ENCODE results near the gene SLC34A3.

SLC34A3 gene

GRCh38 chr9:137230705-137231371 is at the start of gene SLC34A3:
SLC34A3 (plus strand) TSS chr9:137230901; CDS start chr9:137231703, 802 bp downstream.
- no peak for DNase-seq

DNA sequence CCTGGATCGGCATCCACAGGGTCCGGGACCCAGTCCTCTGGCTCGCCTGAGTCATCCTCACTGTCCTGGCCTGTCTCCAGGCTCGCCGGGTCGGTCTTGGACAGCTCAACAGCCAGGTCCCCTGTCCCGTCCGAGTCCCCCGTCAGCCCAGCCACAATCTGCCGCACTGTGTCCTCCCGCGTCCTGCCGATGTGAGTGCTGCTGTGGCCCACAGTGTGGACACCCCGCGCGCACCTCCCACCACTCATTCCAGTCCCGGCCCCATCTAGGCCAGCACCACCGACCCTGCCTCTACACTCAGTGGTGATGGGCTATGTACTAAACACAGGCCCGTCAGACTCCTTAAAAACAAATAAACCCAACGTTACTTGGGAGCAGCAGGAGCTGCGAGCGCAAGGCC is 49.0 kb upstream of the SLC34A3 start:
- no peak for DNase-seq

GRCh38 chr9:137182836-137183235 is 47.9 kb upstream of the SLC34A3 start:
- no peak for DNase-seq

- no peak for DNase-seq
These were observed 46.6 kb upstream of the SLC34A3 start for GRCh38 chr9:137183980-137184595.

DNA sequence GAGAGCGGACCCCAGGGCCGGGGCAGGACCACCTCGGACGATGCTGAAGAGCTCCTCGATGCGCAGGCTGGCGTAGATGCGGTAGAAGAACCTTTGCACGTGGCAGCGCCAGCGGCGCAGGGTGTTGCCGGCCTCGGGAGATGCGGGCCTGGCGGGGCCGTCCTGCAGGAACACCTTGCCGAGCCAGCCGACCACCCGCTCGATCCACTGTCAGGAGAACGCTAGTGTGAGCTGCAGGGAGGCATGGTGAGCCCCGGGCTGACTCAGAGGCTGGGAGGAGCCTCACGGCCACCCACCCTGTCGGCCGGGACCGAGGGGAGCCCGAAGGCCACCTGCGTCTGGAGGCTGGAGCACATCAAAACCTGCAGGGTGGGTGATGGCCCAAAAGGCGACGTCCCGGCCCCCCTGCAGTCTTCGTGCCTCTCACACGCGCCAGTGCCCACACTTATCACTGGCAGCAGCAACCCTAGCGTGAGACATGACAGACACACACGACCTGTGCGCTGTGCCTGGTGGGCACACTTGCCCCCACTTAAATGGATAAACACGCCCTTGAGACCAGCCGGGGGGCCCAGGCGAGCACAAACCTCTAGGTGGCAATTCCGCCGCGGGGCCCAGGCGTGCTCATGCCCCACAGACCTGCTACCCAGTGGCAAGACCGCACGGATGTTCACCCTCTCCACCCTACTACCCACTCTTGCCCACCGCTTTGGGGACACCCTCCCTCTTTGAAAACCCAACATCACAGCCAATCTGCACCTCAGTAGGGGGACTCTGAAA is 45.6 kb upstream of the SLC34A3 start:
- DNase-seq = no peak

- no peak for DNase-seq
These were observed 44.8 kb upstream of the SLC34A3 start for GRCh38 chr9:137185921-137186320.

DNA sequence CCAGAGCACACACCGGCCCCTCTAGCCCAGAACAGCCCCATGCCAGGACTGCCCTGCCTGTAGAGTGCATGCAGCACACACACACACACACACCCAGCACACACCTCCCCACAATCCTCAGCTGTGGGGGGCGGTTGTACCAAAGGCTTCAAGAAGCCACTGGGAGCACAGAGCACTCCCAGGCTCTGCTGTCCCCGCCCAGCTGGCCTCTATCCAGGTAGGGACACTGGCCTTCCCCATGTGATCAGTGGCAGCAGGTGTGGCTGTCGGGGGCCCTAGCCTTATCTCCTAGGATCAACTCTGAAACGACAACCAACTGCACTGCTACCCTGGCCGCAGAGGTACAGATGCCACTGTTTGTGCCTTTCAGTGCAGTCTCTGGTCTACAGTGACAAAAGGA is 44.3 kb upstream of the SLC34A3 start:
- DNase-seq = no peak

DNA sequence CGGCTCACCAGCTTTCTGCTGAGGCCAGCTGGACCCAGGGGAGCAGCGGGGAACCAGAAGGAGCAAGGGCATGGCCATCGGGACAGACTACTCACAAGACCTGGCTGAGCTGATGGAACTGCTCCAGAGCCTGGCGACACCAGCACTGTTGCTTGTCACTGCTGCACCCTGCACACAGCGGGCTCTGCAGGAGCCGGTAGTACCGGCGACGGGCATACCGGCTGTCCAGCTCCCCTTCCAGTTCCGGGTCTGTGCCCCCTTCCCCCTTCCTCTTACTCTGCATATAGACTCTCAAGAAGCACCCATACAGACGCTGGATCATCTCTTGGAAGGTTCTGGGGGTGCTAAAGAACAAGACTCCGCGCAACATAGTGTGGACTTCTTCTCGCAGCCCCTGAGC is 43.3 kb upstream of the SLC34A3 start:
- no peak for DNase-seq

GRCh38 chr9:137188086-137188489 is 42.6 kb upstream of the SLC34A3 start:
- DNase-seq = no peak

- peak; percentile 95 for DNase-seq
These were observed 42.0 kb upstream of the SLC34A3 start, which contains the start of the genes ANAPC2 and SSNA1 for GRCh38 chr9:137188490-137189296. ANAPC2 (minus strand) TSS chr9:137188560; CDS start chr9:137188532, 28 bp downstream. SSNA1 (plus strand) TSS chr9:137188676; CDS start chr9:137188727, 51 bp downstream.

DNA sequence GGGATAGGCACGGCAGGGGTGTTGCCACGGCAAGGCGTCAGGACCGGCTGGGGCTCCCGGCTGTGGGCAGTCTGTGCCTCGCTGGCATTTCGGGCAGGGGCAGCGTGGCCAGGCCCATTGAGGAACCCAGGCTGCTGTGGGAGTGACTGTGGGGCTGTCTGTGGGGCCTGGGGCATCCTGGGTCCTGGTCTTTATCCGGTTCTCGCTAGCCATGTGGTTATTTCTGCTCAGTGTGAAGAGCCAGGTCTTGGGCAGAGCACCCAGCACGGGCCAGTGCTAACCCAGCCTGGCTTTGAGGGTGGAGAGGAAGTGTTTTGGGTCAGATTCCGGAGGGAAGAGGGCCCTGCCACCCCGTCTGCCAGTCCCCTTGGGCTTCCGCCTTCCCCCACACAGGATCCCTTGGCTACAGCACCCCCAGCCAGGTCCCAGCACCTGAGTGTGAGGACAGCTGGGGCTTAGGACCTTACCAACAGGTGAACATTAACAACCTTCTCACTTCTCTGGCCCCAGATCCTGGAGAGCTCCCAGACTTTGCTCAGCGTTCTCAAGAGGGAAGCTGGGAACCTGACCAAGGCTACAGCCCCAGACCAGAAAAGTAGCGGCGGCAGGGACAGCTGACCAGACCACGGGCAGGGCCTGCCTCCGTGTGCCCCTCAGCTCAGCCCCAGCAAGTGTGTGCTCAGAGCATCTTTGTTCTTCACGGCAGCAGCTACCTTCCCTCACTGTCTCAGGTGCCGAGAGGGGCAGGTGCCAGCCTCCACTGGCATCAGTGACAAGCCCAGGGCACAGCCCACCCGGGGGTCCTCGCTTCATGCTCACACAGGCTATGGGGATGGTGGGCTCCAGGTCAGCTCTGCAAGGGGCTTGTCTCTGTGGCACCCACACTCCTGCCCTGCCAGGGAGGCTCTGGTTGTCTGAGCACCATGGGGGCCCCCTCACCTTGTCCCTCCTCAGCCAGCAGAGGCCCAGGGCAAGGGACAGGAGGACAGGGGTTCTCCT is 41.1 kb upstream of the SLC34A3 start:
- no peak for DNase-seq

- no peak for DNase-seq
These were observed 40.3 kb upstream of the SLC34A3 start for GRCh38 chr9:137190315-137190856.

DNA sequence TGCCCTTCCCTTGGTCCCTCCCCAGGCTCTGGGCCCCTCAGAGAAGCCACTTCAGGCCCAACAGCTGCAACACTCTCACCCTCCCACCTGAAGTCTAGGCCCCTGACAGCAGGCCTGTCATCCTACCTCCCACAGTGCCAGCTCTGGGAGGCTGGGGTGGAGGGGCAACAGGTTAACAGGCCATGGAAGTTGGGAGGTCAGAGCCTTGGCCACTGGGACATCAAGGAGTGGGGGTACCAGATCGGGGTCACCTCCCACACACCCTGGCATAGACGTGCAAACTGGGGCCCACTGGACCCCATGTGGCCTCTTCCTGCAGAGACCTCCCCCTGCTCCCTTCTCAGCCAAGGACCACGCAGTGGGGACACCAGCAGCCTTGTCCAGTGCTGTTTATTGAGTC is 39.5 kb upstream of the SLC34A3 start:
- DNase-seq = no peak

- DNase-seq = no peak
These were observed 38.8 kb upstream of the SLC34A3 start for GRCh38 chr9:137191691-137192447.

DNA sequence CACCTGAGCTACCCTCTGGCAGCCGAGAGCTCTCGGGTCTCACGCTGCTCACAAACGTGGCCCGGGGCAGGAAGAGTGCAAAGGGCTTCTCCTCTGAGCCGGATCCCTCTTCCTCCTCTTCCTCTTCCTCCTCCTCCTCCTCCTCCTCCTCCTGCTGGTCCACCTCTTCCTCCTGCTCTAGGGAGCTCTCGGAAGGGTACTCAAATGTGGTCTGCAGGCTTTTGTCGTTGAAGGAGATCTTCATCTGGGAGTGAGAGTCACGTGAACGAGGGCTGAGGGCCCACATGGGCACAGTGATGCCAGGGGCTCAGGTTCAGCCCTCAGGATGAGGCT is 38.3 kb upstream of the SLC34A3 start:
- no peak for DNase-seq

DNA sequence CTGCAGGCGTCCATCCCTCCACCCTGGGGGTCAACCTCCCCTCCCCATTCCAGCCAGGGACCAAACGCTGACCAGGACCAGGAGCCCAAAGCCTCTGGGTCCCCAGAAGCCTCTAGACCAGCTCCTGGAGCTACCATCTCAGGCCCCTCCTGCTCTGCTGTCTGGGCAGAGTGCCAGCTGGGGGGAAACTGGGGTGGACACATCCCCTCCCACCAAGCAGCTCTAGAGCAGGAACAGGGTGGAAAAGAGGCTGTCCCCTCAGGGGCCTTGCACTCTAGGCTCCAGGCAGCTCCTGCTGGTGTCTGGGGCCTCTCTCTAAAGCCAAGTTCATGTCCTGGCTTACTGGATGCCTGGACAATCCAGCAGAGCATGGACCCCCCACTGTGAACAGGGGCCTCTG is 37.8 kb upstream of the SLC34A3 start:
- no peak for DNase-seq

- no peak for DNase-seq
These were observed 36.9 kb upstream of the SLC34A3 start for GRCh38 chr9:137193771-137194170.

DNA sequence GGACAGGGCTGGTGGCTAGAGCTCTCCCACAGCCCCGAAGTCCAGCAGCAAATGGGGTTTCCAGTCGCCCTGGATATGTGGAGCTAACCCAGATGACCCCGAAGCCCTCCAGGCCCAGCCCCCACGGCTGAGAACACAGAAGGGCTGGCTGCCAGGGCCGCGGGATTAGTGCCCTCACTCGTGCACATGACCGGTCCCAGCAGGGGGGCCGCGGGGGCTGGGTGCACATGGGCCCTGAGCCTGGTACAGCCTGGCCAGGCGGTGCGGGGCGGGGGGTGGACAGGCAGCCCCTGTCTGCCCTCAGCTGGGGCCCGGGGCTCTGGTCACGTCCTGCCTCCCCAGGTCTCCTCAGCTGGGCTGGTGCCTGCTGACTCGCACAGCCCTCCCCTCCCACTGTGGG is 36.3 kb upstream of the SLC34A3 start:
- DNase-seq = no peak

DNA sequence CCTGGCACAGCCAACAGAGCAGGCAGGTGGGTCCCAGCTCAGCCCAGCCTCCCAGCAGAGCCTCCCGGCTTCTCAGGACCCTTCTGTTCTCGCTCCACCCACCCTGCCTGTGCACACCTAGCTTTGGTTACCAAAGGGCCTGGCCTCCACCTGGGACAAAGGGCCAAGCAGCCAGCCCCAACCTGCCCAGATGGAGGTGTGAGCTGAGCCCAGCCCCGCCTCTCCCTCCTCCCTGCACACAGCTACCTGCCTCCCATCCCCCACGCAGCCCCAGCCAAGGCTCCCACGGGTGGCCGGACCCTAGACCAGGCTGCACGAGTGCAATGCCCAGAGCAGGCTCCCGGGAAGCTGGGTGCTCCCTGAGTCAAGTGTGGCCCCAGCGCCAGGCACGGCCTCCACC is 35.8 kb upstream of the SLC34A3 start:
- DNase-seq = no peak

DNA sequence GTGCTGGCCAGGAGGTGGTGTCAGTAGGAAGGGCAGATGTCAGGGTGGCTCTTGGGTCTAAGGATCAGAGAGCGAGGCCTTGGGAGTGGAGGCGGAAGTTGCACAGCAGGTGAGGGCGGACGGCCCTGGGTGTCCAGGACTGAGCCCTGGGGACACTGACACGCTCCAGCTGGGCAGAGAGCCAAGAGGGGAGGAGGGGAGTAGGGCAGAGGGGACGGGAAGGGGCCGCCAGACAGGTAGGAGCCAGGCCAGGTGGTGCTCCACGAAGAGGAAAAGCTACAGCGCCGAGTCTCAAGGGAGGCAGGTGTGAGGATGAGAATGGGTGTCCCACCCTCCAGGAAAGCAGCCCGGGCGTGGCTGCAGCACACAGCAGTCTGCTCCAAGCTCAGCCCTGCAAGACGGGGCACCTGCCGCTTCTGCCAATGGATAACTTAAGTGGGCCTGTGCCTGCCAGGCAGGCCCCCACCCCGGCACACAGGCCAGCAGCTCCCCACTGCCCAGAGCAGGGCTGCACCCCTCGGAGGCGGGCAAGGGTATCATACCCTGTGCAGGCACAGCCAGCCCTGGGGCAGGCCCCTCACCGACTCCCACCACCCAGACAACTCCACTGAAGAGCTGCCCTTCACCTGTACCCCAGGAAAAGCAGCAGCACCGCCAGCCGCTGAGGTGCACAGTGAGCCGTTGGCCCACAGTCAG is 35.0 kb upstream of the SLC34A3 start:
- no peak for DNase-seq

Measured in stimulated activated CD4-positive, alpha-beta T cell treated with anti-CD3 and anti-CD28 coated beads, Interleukin-4, amount 100 ng/mL, for 1 hour (primary cell).